Measurements from ENCODE around the gene ZSCAN29. TPM values are rescaled to one million over a fixed set of nuclear protein-coding genes. Genes with fewer than 3 reads are reported as not detected.

The ZSCAN29 gene
- total and polyA plus RNA-seq, 12 donors: 5.2 to 26.7 (median 17.5) TPM

DNA sequence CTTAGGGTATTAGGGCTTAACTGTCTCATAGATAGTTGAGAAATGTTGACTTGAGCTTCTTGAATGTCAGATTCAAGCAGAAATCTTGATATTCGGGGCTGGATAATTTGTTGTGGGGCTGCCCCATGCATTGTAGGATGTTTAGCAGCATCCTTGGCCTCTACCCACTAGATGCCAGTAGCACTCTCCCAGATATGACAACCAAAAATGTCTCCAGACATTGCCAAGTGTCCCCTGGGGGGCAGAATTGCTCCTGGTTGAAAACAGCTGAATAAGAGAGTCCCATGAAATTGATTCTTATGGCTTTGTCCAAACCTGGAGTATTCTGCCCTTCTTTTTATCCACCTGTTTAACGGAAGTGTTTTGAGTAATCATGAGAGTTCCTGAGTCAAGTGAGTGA is 24.5 kb downstream of the ZSCAN29 start:
- Histone ChIP-seq H3K4me3 (no peak overlapping the region), H3K4me1 (replicated peaks in 1 of 2) (no peaks in the 10 kb centered on the region), H3K9me3 (replicated peaks in 1 of 3) (no peaks in the 10 kb centered on the region), H3K27me3 (no peaks in the 10 kb centered on the region), H3K36me3 (replicated peaks in 1 of 2) (peaks cover 0 to 40% of the 10 kb centered on the region in 2 donors), H3K27ac (no peak overlapping the region)
- TF ChIP-seq POLR2A (IDR thresholded peaks at IDR 0.05) (no peak), CTCF (IDR thresholded peaks at IDR 0.05) (no peak)
- intact Hi-C loops (cut with DNase I): no loop called here
- DNase-seq: no peak
- WGBS, 4 donors: 91 to 97% (median 93%) methylated on average over 2 of the region's 2 CpGs

- DNase-seq: no peak
- Histone ChIP-seq H3K9me3 (replicated peaks in 1 of 3) (no peaks in the 10 kb centered on the region), H3K4me1 (replicated peaks in 1 of 2) (peaks cover 10 to 24% of the 10 kb centered on the region in 2 donors), H3K36me3 (replicated peaks in 1 of 2) (peaks cover 0 to under 1% of the 10 kb centered on the region in 2 donors), H3K27ac (peak overlapping the region; percentile 56 to 95 (median 92)), H3K4me3 (peak overlapping the region in 3 of 4 donors; percentile 23 to 80 (median 52)), H3K27me3 (no peaks in the 10 kb centered on the region)
- TF ChIP-seq POLR2A (IDR thresholded peaks at IDR 0.05) (no peak), CTCF (IDR thresholded peaks at IDR 0.05) (no peak)
- intact Hi-C loops (cut with DNase I): no loop called here
- 4 to 10% (median 5%) methylated on average over 6 to 7 of the region's 7 CpGs for WGBS, 4 donors
Observed at GRCh38 chr15:43330780-43331087, 40.1 kb downstream of the ZSCAN29 start.

DNA sequence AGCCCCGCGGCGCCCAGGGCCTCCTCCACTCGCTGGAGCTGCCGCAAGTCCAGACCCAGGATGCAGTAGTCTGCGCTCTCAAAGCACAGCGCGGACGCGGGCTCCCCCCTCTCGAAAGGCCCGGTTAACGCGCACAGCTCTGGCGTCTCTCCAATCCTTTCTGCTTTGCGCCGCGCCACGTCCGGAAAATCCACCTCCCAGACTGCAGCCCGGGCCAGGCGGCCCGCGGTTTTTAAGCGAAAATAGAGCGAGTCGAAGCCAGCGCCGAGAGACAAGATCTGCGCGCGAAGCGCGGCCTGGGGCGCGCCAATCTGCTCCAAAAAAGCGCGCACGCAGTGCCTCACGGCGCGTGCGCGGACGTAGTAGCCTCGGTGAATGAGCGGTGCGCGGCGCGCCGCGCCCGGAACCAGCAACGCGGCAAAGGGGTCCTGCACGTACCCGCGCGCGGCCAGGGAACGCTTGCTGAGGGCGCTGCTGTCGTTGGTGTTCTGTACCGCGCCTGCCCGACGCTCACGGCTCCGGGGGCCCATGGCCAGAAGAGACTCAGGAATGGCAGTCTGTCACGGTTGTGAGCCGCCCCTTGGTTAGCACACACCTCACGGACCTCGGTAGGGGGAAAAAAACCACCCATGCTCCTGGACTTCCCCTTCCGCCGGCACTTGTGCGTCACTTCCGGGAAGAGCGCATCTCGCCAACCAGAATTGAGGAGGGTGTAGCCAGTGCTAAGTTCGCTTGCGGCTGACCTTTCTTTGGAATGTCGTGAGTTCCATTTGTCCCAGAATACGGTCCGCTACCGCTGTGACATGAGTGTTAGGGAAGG is 40.7 kb downstream of the ZSCAN29 start, which contains the start of gene LCMT2:
Gene LCMT2, minus strand, starts transcription at position 614 of the 820 bp plus-strand sequence. Its CDS starts 84 bp downstream, at position 530.
- TF ChIP-seq POLR2A (IDR thresholded peaks at IDR 0.05) (peak; percentile 61 to 76), CTCF (IDR thresholded peaks at IDR 0.05) (peak in 1 of 6 experiments; percentile 31)
- intact Hi-C loops (cut with DNase I): no loop called here
- peak within 1 kb of the TSS; percentile 56 to 95 (median 92) for H3K27ac ChIP-seq
- H3K4me3 ChIP-seq: peak within 1 kb of the TSS; percentile 2 to 80 (median 38)
- 0 to 1% (median 0%) methylated on average over 13 to 86 of the region's 86 CpGs for WGBS, 4 donors
- H3K9me3 ChIP-seq (replicated peaks in 1 of 3): no peaks in the 10 kb centered on the region
- DNase-seq: peak; percentile 87 to 96 (median 92)
- no peaks in the 10 kb centered on the region for H3K36me3 ChIP-seq (replicated peaks in 1 of 2)
- H3K4me1 ChIP-seq (replicated peaks in 1 of 2): peaks cover 10 to 24% of the 10 kb centered on the region in 2 donors
- H3K27me3 ChIP-seq: no peaks in the 10 kb centered on the region

- WGBS, 4 donors: 21 to 28% (median 27%) methylated on average over 29 to 38 of the region's 38 CpGs
- peak in 2 of 7 donors; percentile 25 to 62 for DNase-seq
- Histone ChIP-seq H3K9me3 (replicated peaks in 1 of 3) (no peaks in the 10 kb centered on the region), H3K4me3 (peak overlapping the region; percentile 2 to 80 (median 38)), H3K4me1 (replicated peaks in 1 of 2) (peaks cover 10 to 24% of the 10 kb centered on the region in 2 donors), H3K27me3 (no peaks in the 10 kb centered on the region), H3K36me3 (replicated peaks in 1 of 2) (no peaks in the 10 kb centered on the region), H3K27ac (peak overlapping the region; percentile 56 to 95 (median 92))
- TF ChIP-seq POLR2A (IDR thresholded peaks at IDR 0.05): no peak
- TF ChIP-seq CTCF (IDR thresholded peaks at IDR 0.05): no peak
- intact Hi-C loops (cut with DNase I): no loop called here
Observed at GRCh38 chr15:43329217-43329959, 41.5 kb downstream of the ZSCAN29 start.

Measured in adrenal gland (tissue), 12 donors.